GM04503 (cell line): ENCODE measurements around the gene RPS15A.
"Not testable (repeated sequence)": the region's sequence is repeated elsewhere in the genome, so short reads cannot be mapped to it uniquely, and the experiment has no call there.

Experiments used
- DNase-seq: peaks from one replicate; pipeline ENCODE4 v3.0.0-alpha.2; 2012; ENCODE audit warnings: low read depth

Gene RPS15A

DNA sequence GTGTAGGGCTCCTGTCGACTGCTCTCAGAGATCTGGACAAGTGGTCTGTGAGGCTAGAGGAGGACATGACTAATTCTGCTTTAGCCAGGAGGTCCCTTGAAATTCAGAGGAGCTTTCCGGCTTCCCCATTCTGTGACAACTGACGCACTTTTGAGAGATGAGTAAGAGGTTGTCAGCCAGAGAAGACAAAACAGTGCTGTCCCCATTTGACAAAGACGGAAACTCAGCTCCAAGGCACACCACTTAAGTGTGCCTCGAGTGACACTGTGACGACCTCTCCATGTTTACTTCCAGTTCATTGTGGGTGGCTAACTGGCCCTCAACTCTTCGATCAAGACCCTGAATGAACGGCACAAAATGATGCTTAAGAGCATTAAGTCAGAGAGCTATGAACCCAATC lies 47.3 kb downstream of the RPS15A start:
- DNase-seq: not testable (repeated sequence)

DNA sequence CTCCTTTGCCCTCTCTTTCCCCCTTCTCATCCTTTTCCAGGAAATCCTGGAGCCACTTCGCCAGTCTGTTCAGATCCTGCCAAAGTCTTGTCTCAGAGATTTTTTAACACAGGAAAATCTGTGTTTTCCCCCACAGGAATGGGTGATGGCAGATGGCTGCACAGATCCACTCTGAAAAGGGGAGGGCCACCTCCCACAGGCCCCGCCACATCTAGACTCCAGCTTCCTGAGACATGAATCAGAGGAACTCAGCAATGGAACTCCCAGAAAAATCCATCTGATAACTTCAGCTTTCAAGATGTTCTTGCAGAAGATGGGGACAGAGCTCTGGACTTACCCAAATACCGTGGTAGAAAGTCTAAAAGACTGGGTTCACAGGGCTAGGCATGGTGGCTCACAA lies 50.1 kb downstream of the RPS15A start:
- not testable (repeated sequence) for DNase-seq

DNA sequence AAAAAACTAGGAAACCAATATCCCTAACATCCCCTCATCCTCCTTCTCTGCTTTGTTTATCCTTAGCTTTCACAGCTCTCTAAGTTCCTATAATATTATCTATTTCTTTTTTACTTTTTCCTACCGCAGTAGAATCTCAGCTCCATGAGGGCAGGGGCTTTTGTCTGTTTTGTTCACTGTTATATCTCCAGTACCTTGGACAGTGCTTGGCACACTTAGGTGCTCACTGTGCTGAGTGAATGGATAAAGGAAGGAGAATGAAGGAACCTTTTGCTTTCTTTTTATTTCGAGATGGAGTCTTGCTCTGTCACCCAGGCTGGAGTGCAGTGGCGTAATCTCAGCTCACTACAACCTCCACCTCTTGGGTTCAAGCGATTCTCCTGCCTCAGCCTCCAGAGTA lies 51.4 kb downstream of the RPS15A start:
- DNase-seq: not testable (repeated sequence)

- DNase-seq: not testable (repeated sequence)
Observed at GRCh38 chr16:18734279-18734678, 55.9 kb downstream of the RPS15A start.
